ENCODE measurements around the gene CDON.

DNA sequence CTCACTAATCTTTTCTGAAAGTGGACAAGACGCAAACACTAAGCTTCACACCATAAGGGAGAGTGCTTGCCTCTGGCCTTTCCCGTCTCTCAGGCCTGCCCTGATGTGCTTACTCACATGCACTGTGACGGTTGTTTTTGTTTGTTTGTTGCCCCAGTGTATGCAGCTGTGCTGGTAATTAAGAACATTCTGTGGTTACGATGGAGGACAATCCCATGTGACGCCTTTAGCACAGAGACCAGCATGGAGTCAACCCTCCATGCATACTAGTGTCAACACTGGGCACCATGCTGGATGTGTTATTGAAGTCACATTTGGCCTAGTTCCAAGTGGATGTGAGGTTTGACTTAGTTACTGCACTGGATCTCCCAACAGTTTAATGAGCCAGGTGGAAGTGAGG is 27.8 kb upstream of the CDON start:
- TF ChIP-seq, protein P1, sequence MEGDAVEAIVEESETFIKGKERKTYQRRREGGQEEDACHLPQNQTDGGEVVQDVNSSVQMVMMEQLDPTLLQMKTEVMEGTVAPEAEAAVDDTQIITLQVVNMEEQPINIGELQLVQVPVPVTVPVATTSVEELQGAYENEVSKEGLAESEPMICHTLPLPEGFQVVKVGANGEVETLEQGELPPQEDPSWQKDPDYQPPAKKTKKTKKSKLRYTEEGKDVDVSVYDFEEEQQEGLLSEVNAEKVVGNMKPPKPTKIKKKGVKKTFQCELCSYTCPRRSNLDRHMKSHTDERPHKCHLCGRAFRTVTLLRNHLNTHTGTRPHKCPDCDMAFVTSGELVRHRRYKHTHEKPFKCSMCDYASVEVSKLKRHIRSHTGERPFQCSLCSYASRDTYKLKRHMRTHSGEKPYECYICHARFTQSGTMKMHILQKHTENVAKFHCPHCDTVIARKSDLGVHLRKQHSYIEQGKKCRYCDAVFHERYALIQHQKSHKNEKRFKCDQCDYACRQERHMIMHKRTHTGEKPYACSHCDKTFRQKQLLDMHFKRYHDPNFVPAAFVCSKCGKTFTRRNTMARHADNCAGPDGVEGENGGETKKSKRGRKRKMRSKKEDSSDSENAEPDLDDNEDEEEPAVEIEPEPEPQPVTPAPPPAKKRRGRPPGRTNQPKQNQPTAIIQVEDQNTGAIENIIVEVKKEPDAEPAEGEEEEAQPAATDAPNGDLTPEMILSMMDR (IDR thresholded peaks at IDR 0.05), result no peak
- no peak for TF ChIP-seq POLR2A (IDR thresholded peaks at IDR 0.05)
- TF ChIP-seq POLR2AphosphoS5 (IDR thresholded peaks at IDR 0.05), result no peak
